Measurements from ENCODE around the gene DDX51. TPM values are rescaled to one million over a fixed set of nuclear protein-coding genes. Genes with fewer than 3 reads are reported as not detected.

DDX51 gene
- total RNA-seq, 1 experiment from 2014 or later: 16.2 TPM

DNA sequence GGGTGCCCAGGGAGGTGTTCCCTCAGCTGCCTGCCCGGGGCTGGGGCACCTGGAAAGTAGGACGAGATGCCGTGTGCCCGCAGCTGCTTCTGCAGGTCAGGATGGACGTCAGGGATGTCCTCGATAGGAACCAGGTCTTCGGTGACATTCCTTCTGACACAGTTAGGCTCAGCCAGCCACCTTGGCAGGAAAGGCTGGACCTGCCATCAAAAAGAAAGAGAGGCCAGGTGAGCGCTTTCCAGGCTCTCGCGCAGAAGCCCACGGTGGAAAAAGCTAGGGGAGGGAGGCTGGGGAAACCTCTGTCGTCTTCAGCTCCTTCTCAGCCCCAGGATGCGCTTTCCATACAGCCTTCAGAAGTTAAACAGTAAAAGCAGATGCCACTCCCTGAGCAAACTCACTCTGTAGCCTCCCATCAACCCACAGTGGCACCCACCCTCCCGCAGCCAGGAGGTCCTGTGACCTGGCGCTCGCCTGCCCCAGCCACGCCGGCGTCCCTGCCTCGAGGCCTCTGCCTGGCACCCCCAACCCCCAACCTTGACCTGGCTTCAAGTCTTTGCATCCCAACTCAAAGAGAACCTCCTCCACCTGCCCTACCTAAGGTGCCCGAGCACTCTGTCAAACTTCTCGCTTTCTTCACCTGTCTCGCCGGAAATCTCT is 1.3 kb downstream of the DDX51 start:
- H3K9me3 ChIP-seq (ENCODE audit: insufficient read depth, low read depth): no peaks in the 10 kb centered on the region
- H3K79me2 ChIP-seq (ENCODE audit: low read depth): peaks cover 31% of the 10 kb centered on the region
- TF ChIP-seq EZH2 (IDR thresholded peaks at IDR 0.05; ENCODE audit: low read depth) (no peak), CTCF (conservative IDR thresholded peaks at IDR 0.05) (no peak)
- BruUV-seq (replicated peaks): TSS peak; percentile 32
- no peak overlapping the region for H2AFZ ChIP-seq
- no peak for DNase-seq
- H3K27me3 ChIP-seq (ENCODE audit: insufficient read depth, low read depth): no peaks in the 10 kb centered on the region
- ChIA-PET POLR2A (ENCODE audit: unreplicated experiment) (no interaction called here), CTCF (no interaction called here)
- peaks cover 13% of the 10 kb centered on the region for H3K4me1 ChIP-seq (replicated peaks; ENCODE audit: insufficient read depth)
- H4K20me1 ChIP-seq (ENCODE audit: insufficient read depth): 0 out of 2 replicates have a peak, but pooled peaks cover 6% of the 10 kb centered on the region
- peak overlapping the region; percentile 99 for H3K4me3 ChIP-seq
- peaks cover 16% of the 10 kb centered on the region for H3K36me3 ChIP-seq (ENCODE audit: low read depth)
- H3F3A ChIP-seq (ENCODE audit: insufficient read depth, low read depth): no peaks in the 10 kb centered on the region
- intact Hi-C loops (cut with micrococcal nuclease; ENCODE audit: unreplicated experiment): no loop called here
- H3K9me2 ChIP-seq (ENCODE audit: insufficient read depth): no peaks in the 10 kb centered on the region
- peak overlapping the region; percentile 92 for H3K4me2 ChIP-seq
- no peak overlapping the region for H3K27ac ChIP-seq

DNA sequence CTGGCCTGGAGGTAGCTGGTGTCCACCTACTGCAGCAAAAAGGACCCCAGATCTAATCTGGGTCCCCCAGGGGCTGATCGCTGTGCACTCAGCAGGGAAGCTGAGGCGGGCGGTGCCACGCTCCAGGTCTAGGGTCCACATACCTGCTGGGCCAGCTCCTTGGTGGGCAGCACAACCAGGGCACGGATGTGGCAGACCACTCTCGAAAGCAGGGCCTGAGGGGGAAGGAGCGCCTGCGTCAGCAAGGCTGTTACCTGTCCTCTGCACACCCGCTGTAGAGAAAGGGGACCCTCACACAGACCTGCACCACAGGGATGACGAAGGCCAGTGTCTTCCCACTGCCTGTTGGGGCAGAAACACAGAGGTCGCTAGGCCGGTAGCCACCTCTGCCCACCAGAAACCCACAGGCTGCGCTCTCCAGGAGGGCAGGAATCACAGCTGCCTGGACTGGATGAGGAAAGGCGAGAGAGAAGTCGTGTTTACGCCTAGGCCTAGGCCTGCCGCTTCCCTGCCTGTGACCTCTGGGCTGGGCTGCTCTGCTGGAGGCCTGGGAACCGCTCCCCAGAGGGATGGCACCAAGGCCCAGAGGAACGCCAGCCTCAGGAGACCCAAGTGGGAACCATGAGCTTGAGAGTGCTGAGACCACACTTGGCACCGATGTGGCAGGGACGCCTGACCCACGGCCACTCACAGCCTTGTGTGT is 2.0 kb downstream of the DDX51 start:
- H3K9me3 ChIP-seq (ENCODE audit: insufficient read depth, low read depth): no peaks in the 10 kb centered on the region
- no peak overlapping the region for H3K4me3 ChIP-seq
- peak overlapping the region; percentile 92 for H3K4me2 ChIP-seq
- TF ChIP-seq CTCF (conservative IDR thresholded peaks at IDR 0.05): no peak
- no peak for TF ChIP-seq EZH2 (IDR thresholded peaks at IDR 0.05; ENCODE audit: low read depth)
- H3F3A ChIP-seq (ENCODE audit: insufficient read depth, low read depth): no peaks in the 10 kb centered on the region
- H3K36me3 ChIP-seq (ENCODE audit: low read depth): peaks cover 16% of the 10 kb centered on the region
- intact Hi-C loops (cut with micrococcal nuclease; ENCODE audit: unreplicated experiment): no loop called here
- no peak overlapping the region for H2AFZ ChIP-seq
- H3K79me2 ChIP-seq (ENCODE audit: low read depth): peaks cover 31% of the 10 kb centered on the region
- BruUV-seq (replicated peaks): no TSS peak
- H3K9me2 ChIP-seq (ENCODE audit: insufficient read depth): no peaks in the 10 kb centered on the region
- ChIA-PET CTCF (no interaction called here), POLR2A (ENCODE audit: unreplicated experiment) (no interaction called here)
- H3K27ac ChIP-seq: no peak overlapping the region
- H4K20me1 ChIP-seq (ENCODE audit: insufficient read depth): 0 out of 2 replicates have a peak, but pooled peaks cover 6% of the 10 kb centered on the region
- DNase-seq: no peak
- peaks cover 13% of the 10 kb centered on the region for H3K4me1 ChIP-seq (replicated peaks; ENCODE audit: insufficient read depth)
- H3K27me3 ChIP-seq (ENCODE audit: insufficient read depth, low read depth): no peaks in the 10 kb centered on the region

- no peak overlapping the region for H2AFZ ChIP-seq
- intact Hi-C loops (cut with micrococcal nuclease; ENCODE audit: unreplicated experiment): no loop called here
These were observed 2.9 kb downstream of the DDX51 start for GRCh38 chr12:132140918-132141841.

More at GRCh38 chr12:132140918-132141841, 2.9 kb downstream of the DDX51 start:
- no TSS peak for BruUV-seq (replicated peaks)
- no peaks in the 10 kb centered on the region for H3K9me3 ChIP-seq (ENCODE audit: insufficient read depth, low read depth)
- ChIA-PET POLR2A (ENCODE audit: unreplicated experiment) (no interaction called here), CTCF (no interaction called here)
- TF ChIP-seq CTCF (conservative IDR thresholded peaks at IDR 0.05): no peak
- H3K4me3 ChIP-seq: no peak overlapping the region
- peaks cover 5% of the 10 kb centered on the region; the same call in 1 of the 2 replicates for H3F3A ChIP-seq (ENCODE audit: insufficient read depth, low read depth)
- peaks cover 31% of the 10 kb centered on the region for H3K79me2 ChIP-seq (ENCODE audit: low read depth)
- DNase-seq: no peak
- peaks cover 16% of the 10 kb centered on the region for H3K36me3 ChIP-seq (ENCODE audit: low read depth)
- H3K27me3 ChIP-seq (ENCODE audit: insufficient read depth, low read depth): no peaks in the 10 kb centered on the region
- no peak overlapping the region for H3K27ac ChIP-seq
- H3K4me1 ChIP-seq (replicated peaks; ENCODE audit: insufficient read depth): peaks cover 13% of the 10 kb centered on the region
- H3K4me2 ChIP-seq: no peak overlapping the region
- no peaks in the 10 kb centered on the region for H3K9me2 ChIP-seq (ENCODE audit: insufficient read depth)
- H4K20me1 ChIP-seq (ENCODE audit: insufficient read depth): 0 out of 2 replicates have a peak, but pooled peaks cover 6% of the 10 kb centered on the region

All from PC-9 (cell line).